H1 (cell line): Measurements from ENCODE around the gene OXCT2. TPM values are rescaled to one million over a fixed set of nuclear protein-coding genes. Genes with fewer than 3 reads are reported as not detected.

Source experiments
- CTCF ChIA-PET: fragments of 300-600 bp; sonication (Branson Sonifier 250); formaldehyde crosslinking; loops from one replicate; lab custom pipeline; 2021; ENCODE audit not compliant: partially characterized antibody; lab: Charles Lee
- POLR2A ChIA-PET: fragments of 300-600 bp; sonication (Branson Sonifier 250); formaldehyde crosslinking; loops from one replicate; lab custom pipeline; 2021; ENCODE audit warnings: inconsistent platforms; ENCODE audit not compliant: partially characterized antibody; lab: Charles Lee
- DNase-seq, 2 experiments: peaks; one replicate each; pipeline versions ENCODE4 v3.0.0 to v3.0.0-alpha.2; 2010 to 2022; ENCODE audit warnings: low spot score in 2 of 2, low read depth in 1 of 2, mixed read lengths in 1 of 2
- FAIRE-seq: peaks from 2 replicates; lab custom pipeline; 2011; peaks lifted over from hg19 to GRCh38; lab: Jason Lieb, UNC
- H2AFZ ChIP-seq: 2 replicates; pipeline ENCODE4 v1.8.1; 2012; ENCODE audit warnings: low read length, inconsistent platforms
- H2AK5ac ChIP-seq: 2 replicates; pipeline ENCODE4 v1.6.1; 2013; ENCODE audit warnings: low read depth, low read length
- H2BK120ac ChIP-seq: replicated peaks from 2 replicates; pipeline ENCODE3; 2013; ENCODE audit warnings: low read depth, low read length, inconsistent platforms
- H2BK12ac ChIP-seq: 2 replicates; pipeline ENCODE4 v1.6.1; 2013; ENCODE audit warnings: low read depth, low read length
- H2BK15ac ChIP-seq: 2 replicates; pipeline ENCODE4 v1.6.1; 2013; ENCODE audit warnings: low read length
- H2BK20ac ChIP-seq: 2 replicates; pipeline ENCODE4 v1.6.1; 2013; ENCODE audit warnings: low read length
- H2BK5ac ChIP-seq: 2 replicates; pipeline ENCODE4 v1.6.1; 2013; ENCODE audit warnings: low read depth, low read length
- H3K14ac ChIP-seq: 2 replicates; pipeline ENCODE4 v1.6.1; 2013; ENCODE audit warnings: inconsistent platforms; ENCODE audit not compliant: insufficient read length
- H3K18ac ChIP-seq: 2 replicates; pipeline ENCODE4 v1.6.1; 2013; ENCODE audit warnings: low read length; ENCODE audit errors: extremely low read depth
- H3K23ac ChIP-seq: 2 replicates; pipeline ENCODE4 v1.6.1; 2013; ENCODE audit warnings: inconsistent platforms; ENCODE audit not compliant: insufficient read length
- H3K23me2 ChIP-seq: 2 replicates; pipeline ENCODE4 v1.6.1; 2013; ENCODE audit warnings: low read depth, low read length
- H3K27ac ChIP-seq: 2 replicates; pipeline ENCODE4 v1.6.1; 2011; ENCODE audit warnings: low read depth, low read length, inconsistent platforms
- H3K27me3 ChIP-seq, 4 experiments: replicated peaks in 1 of 4; 1 replicate in 1 of 4; 2 replicates in 3 of 4; pipeline versions ENCODE4 v1.6.1 to v1.8.1; 2011 to 2013; ENCODE audit warnings: low read length in 3 of 4, mild to moderate bottlenecking in 3 of 4, inconsistent platforms in 2 of 4, mixed read lengths in 2 of 4, moderate library complexity in 1 of 4; ENCODE audit not compliant: control insufficient read depth in 3 of 4, insufficient read depth in 3 of 4; ENCODE audit errors: extremely low read depth in 1 of 4
- H3K36me3 ChIP-seq, 4 experiments: 2 replicates each; pipeline versions ENCODE4 v1.6.1 to v1.8.1; 2011 to 2013; ENCODE audit warnings: mild to moderate bottlenecking in 4 of 4, low read length in 3 of 4, moderate library complexity in 2 of 4, control low read depth in 1 of 4, inconsistent platforms in 1 of 4; ENCODE audit not compliant: insufficient read depth in 4 of 4, control insufficient read depth in 2 of 4
- H3K4ac ChIP-seq: replicated peaks from 2 replicates; pipeline ENCODE3; 2013; ENCODE audit warnings: low read length, low read depth, mixed read lengths, inconsistent platforms; ENCODE audit not compliant: insufficient read length
- H3K4me1 ChIP-seq, 4 experiments: replicated peaks in 1 of 4; 1 replicate in 1 of 4; 2 replicates in 3 of 4; pipeline versions ENCODE4 v1.6.1 to v1.8.1; 2011 to 2013; ENCODE audit warnings: low read length in 3 of 4, inconsistent platforms in 2 of 4, mixed read lengths in 1 of 4; ENCODE audit not compliant: insufficient read depth in 4 of 4, control insufficient read depth in 3 of 4
- H3K4me2 ChIP-seq, 2 experiments: 2 replicates each; pipeline versions ENCODE4 v1.6.1 to v1.8.1; 2011 to 2013; ENCODE audit warnings: low read depth in 2 of 2, low read length in 2 of 2, control low read depth in 1 of 2, inconsistent platforms in 1 of 2, mild to moderate bottlenecking in 1 of 2; ENCODE audit not compliant: insufficient read depth in 1 of 2
- H3K4me3 ChIP-seq, 4 experiments: fragments of 200-600, 300-600 bp in 1 of 4; sonication (generic), shearing (Covaris generic), sonication (Bioruptor Twin) in 1 of 4; 2 replicates each; pipeline versions ENCODE4 v1.5.1 to v1.8.1; 2011 to 2016; ENCODE audit warnings: low read length in 4 of 4, low read depth in 3 of 4, control low read depth in 2 of 4, inconsistent platforms in 2 of 4, mild to moderate bottlenecking in 2 of 4, mixed read lengths in 1 of 4, moderate library complexity in 1 of 4; ENCODE audit not compliant: insufficient read depth in 2 of 4; ENCODE audit errors: extremely low read depth in 1 of 4
- H3K56ac ChIP-seq: replicated peaks from 2 replicates; pipeline ENCODE3; 2013; ENCODE audit warnings: low read depth, mild to moderate bottlenecking, mixed read lengths, low read length, inconsistent platforms; ENCODE audit not compliant: insufficient read length
- H3K79me1 ChIP-seq: 2 replicates; pipeline ENCODE4 v1.6.1; 2013; ENCODE audit warnings: low read depth, low read length, control low read depth
- H3K79me2 ChIP-seq, 2 experiments: 2 replicates each; pipeline versions ENCODE4 v1.6.1 to v1.8.1; 2012 to 2013; ENCODE audit warnings: low read length in 2 of 2, mild to moderate bottlenecking in 2 of 2, inconsistent platforms in 1 of 2; ENCODE audit not compliant: insufficient read depth in 2 of 2, control insufficient read depth in 1 of 2
- H3K9ac ChIP-seq, 4 experiments: replicated peaks in 1 of 4; 1 replicate in 1 of 4; 2 replicates in 3 of 4; pipeline versions ENCODE4 v1.6.1 to v1.8.1; 2011 to 2013; ENCODE audit warnings: low read depth in 3 of 4, low read length in 3 of 4, control low read depth in 2 of 4, mild to moderate bottlenecking in 2 of 4, moderate library complexity in 2 of 4, inconsistent platforms in 1 of 4; ENCODE audit errors: extremely low read depth in 1 of 4
- H3K9me3 ChIP-seq, 2 experiments: 2 replicates each; pipeline versions ENCODE4 v1.6.1 to v1.8.1; 2012 to 2013; ENCODE audit warnings: mild to moderate bottlenecking in 2 of 2, moderate library complexity in 2 of 2, control low read depth in 1 of 2, inconsistent platforms in 1 of 2, low read depth in 1 of 2, low read length in 1 of 2, mixed read lengths in 1 of 2; ENCODE audit not compliant: insufficient read depth in 2 of 2
- H4K20me1 ChIP-seq, 2 experiments: replicated peaks in 1 of 2; 2 replicates each; pipeline versions ENCODE3 to v1.8.1; 2011 to 2013; ENCODE audit warnings: inconsistent platforms in 2 of 2, low read length in 2 of 2, mild to moderate bottlenecking in 1 of 2; ENCODE audit not compliant: insufficient read depth in 2 of 2, control insufficient read depth in 1 of 2
- H4K5ac ChIP-seq: 2 replicates; pipeline ENCODE4 v1.6.1; 2013; ENCODE audit warnings: low read length, low read depth, mixed read lengths, inconsistent platforms; ENCODE audit not compliant: insufficient read length
- H4K8ac ChIP-seq: 2 replicates; pipeline ENCODE4 v1.8.0; 2013; ENCODE audit warnings: mild to moderate bottlenecking, moderate library complexity, low read length, inconsistent platforms; ENCODE audit not compliant: insufficient read depth; ENCODE audit errors: extremely low read depth
- H4K91ac ChIP-seq: replicated peaks from 2 replicates; pipeline ENCODE3; 2013; ENCODE audit warnings: low read length, mixed read lengths, inconsistent platforms; ENCODE audit not compliant: insufficient read length
- MAFK ChIP-seq: IDR thresholded peaks from 2 replicates; pipeline ENCODE4 v1.6.1; 2012; ENCODE audit warnings: low read depth, mild to moderate bottlenecking, improper control_type of control experiment, low read length
- WGBS, 2 experiments: shearing (Covaris generic) in 1 of 2; methylation state at CpG; one replicate each; pipeline versions ENCODE4 v1.1.6 to v1.1.7; 2013 to 2015; ENCODE audit warnings: low lambda C conversion rate in 2 of 2, mixed read lengths in 2 of 2, inconsistent platforms in 1 of 2, low coverage in 1 of 2, missing lambda C conversion rate in 1 of 2; ENCODE audit not compliant: insufficient replicate concordance in 2 of 2, insufficient coverage in 1 of 2, insufficient read length in 1 of 2; ENCODE audit errors: extremely low coverage in 1 of 2, missing lambda C conversion rate in 1 of 2; 5-methylcytosine and 5-hydroxymethylcytosine counted together
- polyA plus RNA-seq, 7 experiments: library from polyadenylated mRNA; depleted of rRNA in 3 of 7; stranded (reverse) in 5 of 7; unstranded in 2 of 7; fragments of >200 nt in 5 of 7; fragments of 200-250 nt in 2 of 7; gene quantifications; 1 replicate in 5 of 7; 2 replicates in 1 of 7; 4 replicates in 1 of 7; pipeline versions ENCODE4 v1.2.1 to v1.2.3, GENCODE V29; 2011 to 2013; ENCODE audit warnings: missing spikeins in 2 of 7, mixed read lengths in 2 of 7
- total RNA-seq: library from RNA; stranded (reverse); fragmentation: NEBNext Ultra II Directional; extraction: Animal tissue kit (Norgen Biotek cat#: 25700); gene quantifications from 2 replicates; pipeline ENCODE4 v1.2.1, GENCODE V29; 2021

The OXCT2 gene
- total and polyA plus RNA-seq, 2 of the 8 experiments (the other 6 are each of a cell fraction or from before 2014, with no cell fraction given), result 2.6 to 2.9 TPM

DNA sequence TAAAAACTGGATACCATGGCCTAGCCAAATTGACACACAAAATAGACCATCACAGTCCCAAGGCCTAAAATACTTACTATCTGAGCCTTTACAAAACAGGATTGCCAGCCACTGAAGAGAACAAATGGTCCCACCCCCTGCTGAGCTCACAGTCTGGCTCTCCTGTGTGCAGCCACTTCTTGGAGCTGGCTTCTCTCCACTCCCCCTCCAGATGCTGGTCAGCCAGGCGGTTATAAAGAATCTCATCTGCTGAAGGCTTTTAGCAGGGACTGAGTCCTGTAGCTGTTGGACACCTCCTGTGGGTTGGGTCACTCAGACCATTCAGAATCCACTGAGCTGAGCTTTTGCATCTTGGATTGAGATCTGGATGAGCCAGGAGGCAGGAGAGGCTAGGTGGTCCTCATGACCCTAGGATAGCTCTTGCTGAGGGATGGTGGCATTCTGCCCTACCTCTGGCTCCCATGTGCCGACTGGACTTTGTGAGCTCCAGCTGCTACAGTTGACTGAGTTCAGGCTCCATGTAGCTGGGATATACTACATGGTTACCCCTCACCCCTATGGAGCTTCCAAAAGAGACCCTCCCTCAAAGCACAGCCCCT is 16.1 kb downstream of the OXCT2 start:
- Histone ChIP-seq H2AK5ac (no peak overlapping the region), H3K9ac (no peak overlapping the region), H3K56ac (no peak overlapping the region), H3K23ac (no peak overlapping the region), H3K23me2 (no peaks in the 10 kb centered on the region), H3K79me1 (no peaks in the 10 kb centered on the region), H2BK120ac (no peak overlapping the region), H2BK20ac (no peak overlapping the region), H4K20me1 (peaks cover 0 to 12% of the 10 kb centered on the region in 2 experiments), H2BK12ac (no peak overlapping the region), H3K4me2 (no peak overlapping the region), H3K4me1 (no peaks in the 10 kb centered on the region), H4K5ac (no peak overlapping the region), H3K4ac (no peak overlapping the region), H3K4me3 (no peak overlapping the region), H4K91ac (no peak overlapping the region), H3K18ac (no peak overlapping the region), H3K9me3 (peaks cover 0 to 2% of the 10 kb centered on the region in 2 experiments; a peak in 1 of 4 replicates), H2BK5ac (no peak overlapping the region), H3K36me3 (peaks cover 10 to 44% (median 25%) of the 10 kb centered on the region in 4 experiments; a peak in 7 of 8 replicates), H2BK15ac (no peak overlapping the region), H3K14ac (no peak overlapping the region), H4K8ac (no peak overlapping the region), H3K27ac (no peak overlapping the region), H3K27me3 (no peaks in the 10 kb centered on the region), H3K79me2 (no peaks in the 10 kb centered on the region), H2AFZ (no peak overlapping the region)
- DNase-seq, result no peak
- 68% methylated on average over 2 of the region's 2 CpGs; no CpG with 5 or more reads in 1 of the 2 experiments for WGBS, 2 experiments
- POLR2A ChIA-PET, result interaction anchor here (0.6 to 1.4 kb wide), 4 partner anchors 14 to 33 kb away, joined by 3 to 6 read pairs (median 4); partner anchors contain the start of gene PPIE
- CTCF ChIA-PET, result interaction anchor here (0.5 to 1.3 kb wide), 5 partner anchors 16 to 89 kb away, joined by 3 to 4 read pairs (median 3); no protein-coding TSS in a partner anchor
- TF ChIP-seq MAFK, result no peak
- FAIRE-seq, result no peak
